ENCODE data around the gene SYT2. TPM values are rescaled to one million over a fixed set of nuclear protein-coding genes. Genes with fewer than 3 reads are reported as not detected.

The SYT2 gene
- total and polyA plus RNA-seq, 9 of the 15 experiments (the other 6 are each of a cell fraction or from before 2014, with no cell fraction given) = not detected

- FAIRE-seq (no peak), ATAC-seq (no peak), DNase-seq (ENCODE audit: extremely low read depth in 1 of 4, low spot score in 3 of 4) (no peak)
- in situ Hi-C loops (cut with MboI) (loop anchor here (5.0 kb wide), 1 partner anchor 62 kb away; no protein-coding TSS in a partner anchor), intact Hi-C loops (cut with micrococcal nuclease) (loop anchor here (2.0 kb wide), 3 partner anchors 61 to 227 kb away; no protein-coding TSS in a partner anchor)
- Histone ChIP-seq H4K20me1 (replicated peaks; ENCODE audit: control insufficient read depth, insufficient read depth, low read length) (no peaks in the 10 kb centered on the region), H3K27ac (ENCODE audit: extremely low read depth, low read depth, low read length) (no peak overlapping the region), H3K36me3 (ENCODE audit: control insufficient read depth, insufficient read depth, low read length) (peaks cover 33% of the 10 kb centered on the region; the same call in 1 of the 3 replicates), H2AFZ (ENCODE audit: low read depth, low read length) (no peak overlapping the region), H3K9ac (ENCODE audit: insufficient read depth in 1 of 2, low read depth in 2 of 2, low read length in 2 of 2) (no peak overlapping the region), H3K79me2 (ENCODE audit: control insufficient read depth, insufficient read depth, low read length) (no peaks in the 10 kb centered on the region), H3K4me1 (replicated peaks in 1 of 2; ENCODE audit: control insufficient read depth in 2 of 2, insufficient read depth in 2 of 2, low read length in 2 of 2) (no peaks in the 10 kb centered on the region), H3K9me1 (ENCODE audit: control insufficient read depth, insufficient read depth, low read length) (no peaks in the 10 kb centered on the region), H3K4me2 (ENCODE audit: insufficient read depth, low read length) (no peak overlapping the region), H3K4me3 (no peak overlapping the region), H3K9me3 (replicated peaks; ENCODE audit: control insufficient read depth, insufficient read depth, low read depth, low read length) (no peaks in the 10 kb centered on the region), H3K27me3 (ENCODE audit: control insufficient read depth in 2 of 2, insufficient read depth in 2 of 2, low read length in 2 of 2) (no peaks in the 10 kb centered on the region)
- BruUV-seq (replicated peaks) = no TSS peak
- ChIA-PET POLR2A (interaction anchor here (0.7 to 1.3 kb wide), 2 partner anchors 8 to 266 kb away, joined by 3 read pairs; no protein-coding TSS in a partner anchor), CTCF (ENCODE audit: low intra/inter-chr PET ratio) (interaction anchor here (1.8 kb wide), 1 partner anchor 68 kb away, joined by 7 read pairs; no protein-coding TSS in a partner anchor)
- TF ChIP-seq CHCHD3 (CRISPR knock-in tag; IDR thresholded peaks at IDR 0.05) (no peak), RHOXF2B (CRISPR knock-in tag; conservative IDR thresholded peaks at IDR 0.05) (no peak), ZNF507 (tag; conservative IDR thresholded peaks at IDR 0.05) (no peak), SRSF7 (optimal IDR thresholded peaks at IDR 0.05; ENCODE audit: low read depth, low read length) (no peak), FOXA3 (CRISPR knock-in tag; conservative IDR thresholded peaks at IDR 0.05 in 1 of 2, IDR thresholded peaks at IDR 0.05 in 1 of 2) (no peak), TFAP4 (CRISPR knock-in tag; IDR thresholded peaks at IDR 0.05; ENCODE audit: borderline replicate concordance) (no peak), ZBTB5 (IDR thresholded peaks at IDR 0.05) (no peak), CTCF (IDR thresholded peaks at IDR 0.05 in 2 of 3, conservative IDR thresholded peaks at IDR 0.05 in 1 of 3; ENCODE audit: insufficient read depth in 2 of 3, low read depth in 1 of 3, low read length in 3 of 3) (no peak), DEAF1 (CRISPR knock-in tag; IDR thresholded peaks at IDR 0.05) (no peak), ZBTB2 (IDR thresholded peaks at IDR 0.05) (no peak), OTX1 (CRISPR knock-in tag; IDR thresholded peaks at IDR 0.05) (no peak)
These were observed 140.6 kb downstream of the SYT2 start for GRCh38 chr1:202569393-202570322.
